Measurements from ENCODE around the gene USH2A.

USH2A gene

DNA sequence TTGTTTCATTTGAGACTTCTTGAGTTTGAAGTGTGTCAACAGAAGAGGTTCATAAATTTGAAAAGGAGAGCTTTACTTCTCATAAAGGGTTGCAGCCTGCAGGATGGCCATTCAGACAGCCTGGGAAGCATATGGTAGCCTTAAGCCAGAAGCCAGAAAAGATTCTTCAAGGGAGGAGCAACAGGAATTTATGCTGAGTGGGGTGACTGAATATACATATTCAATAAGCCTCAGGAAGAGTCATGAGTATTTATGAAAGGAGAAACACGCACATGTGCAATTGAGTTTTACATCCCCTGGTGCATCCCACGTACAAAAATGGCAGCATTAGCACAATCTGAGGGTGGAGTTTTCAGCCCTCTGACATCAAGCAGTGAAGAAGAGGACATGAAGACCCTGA is 565.9 kb downstream of the USH2A start:
- no peak for DNase-seq

DNA sequence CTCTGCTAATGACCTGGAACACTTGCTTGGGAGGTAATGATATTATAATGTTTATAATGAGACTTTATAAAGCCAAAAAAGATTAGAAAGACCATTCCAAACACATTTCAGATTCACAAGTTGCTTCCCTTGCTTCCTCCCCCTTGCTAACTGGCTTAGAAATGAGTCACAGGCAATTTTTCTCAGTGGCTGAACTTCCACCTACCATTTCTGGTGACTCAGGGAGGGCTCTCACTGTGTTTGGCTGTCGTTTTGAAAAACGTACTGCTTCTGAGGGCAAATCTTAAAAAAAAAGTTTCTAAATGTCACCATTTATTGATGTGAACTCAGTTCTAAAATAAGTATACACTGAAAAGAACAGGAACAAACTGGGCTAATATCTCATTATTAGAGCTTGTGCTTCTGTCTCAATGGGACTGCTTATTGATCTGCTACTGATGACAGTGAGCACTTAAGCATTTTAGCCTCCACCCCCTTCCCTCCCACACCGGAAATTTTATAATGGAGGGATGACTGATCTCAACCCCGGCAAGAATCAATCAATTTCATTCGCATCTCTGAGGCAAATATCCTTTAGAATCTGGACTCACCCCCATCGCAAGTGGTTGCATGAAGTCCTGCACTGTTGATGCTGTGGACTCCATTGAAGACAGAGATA is 577.9 kb downstream of the USH2A start:
- no peak for DNase-seq

DNA sequence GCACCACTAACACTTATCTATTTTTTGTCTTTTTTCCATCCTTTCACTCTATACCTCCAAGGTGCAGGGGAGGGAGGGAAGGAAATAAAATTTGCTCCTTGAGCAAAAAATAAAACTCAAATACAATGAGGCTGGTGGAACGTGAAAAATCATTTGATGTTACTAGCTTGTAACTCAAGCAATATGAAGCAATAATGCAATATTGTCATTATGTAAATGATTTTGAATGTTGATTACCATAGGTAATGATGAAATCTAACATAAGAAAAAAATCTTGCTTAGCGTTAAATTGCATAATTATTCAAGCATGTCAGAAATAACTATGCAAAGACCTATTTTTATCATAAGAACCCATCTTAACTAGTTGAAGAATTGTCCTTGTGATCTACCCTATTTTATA is 578.5 kb downstream of the USH2A start:
- DNase-seq: no peak

DNA sequence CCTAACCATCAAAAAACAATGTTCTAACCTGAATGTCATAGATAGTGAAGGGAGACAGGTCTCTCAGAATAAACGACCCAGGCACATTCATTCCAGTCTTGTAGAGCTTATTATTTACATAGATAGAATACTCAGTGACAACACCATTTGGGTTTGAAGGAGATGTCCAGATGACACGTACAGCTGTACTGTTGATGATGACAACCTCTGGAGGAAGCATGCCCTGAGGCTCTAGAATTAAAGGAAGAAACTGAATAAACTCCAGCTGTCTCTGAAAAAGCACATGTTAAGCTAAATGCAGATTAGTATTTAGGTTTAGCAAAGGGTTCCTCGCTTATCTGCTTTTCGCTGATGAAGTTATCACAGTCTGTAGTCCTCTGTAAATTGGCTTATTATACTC is 579.0 kb downstream of the USH2A start:
- DNase-seq: no peak

DNA sequence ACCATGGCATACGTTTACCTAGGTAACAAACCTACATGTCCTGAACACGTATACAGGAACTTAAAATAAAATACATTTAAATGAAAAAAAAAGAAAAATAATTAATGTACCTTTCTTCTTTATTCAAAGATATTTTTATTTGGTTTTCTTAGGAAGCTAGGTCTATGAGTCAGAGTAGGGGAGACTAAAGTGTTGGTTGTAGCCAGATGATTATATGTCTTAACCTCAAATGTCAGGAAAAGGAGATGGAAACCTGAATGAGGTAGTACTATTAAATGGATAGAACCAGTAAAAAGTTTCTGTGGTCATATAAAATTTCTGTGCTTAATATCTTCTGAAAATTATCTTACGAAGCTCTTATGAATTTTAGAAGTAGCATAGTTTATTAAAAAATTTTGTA is 580.3 kb downstream of the USH2A start:
- DNase-seq: no peak

DNA sequence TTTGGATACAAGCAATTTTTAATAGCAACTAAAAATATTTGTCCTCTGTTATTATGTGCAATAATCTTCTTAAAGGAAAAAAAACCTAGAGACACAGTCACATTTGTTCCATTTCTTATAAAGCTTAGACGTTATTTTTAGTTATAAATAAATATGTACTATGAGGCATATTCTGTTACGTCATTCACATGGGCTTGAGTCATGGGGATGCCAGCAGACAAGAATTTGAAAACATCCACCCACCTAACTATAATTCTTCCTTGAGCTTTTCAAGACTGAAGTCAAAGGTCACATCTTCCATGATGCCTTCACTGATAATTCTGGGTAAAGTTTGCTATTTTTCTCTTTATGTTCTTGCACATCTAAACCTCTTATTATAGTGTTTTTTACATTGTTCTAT is 587.3 kb downstream of the USH2A start:
- no peak for DNase-seq

DNA sequence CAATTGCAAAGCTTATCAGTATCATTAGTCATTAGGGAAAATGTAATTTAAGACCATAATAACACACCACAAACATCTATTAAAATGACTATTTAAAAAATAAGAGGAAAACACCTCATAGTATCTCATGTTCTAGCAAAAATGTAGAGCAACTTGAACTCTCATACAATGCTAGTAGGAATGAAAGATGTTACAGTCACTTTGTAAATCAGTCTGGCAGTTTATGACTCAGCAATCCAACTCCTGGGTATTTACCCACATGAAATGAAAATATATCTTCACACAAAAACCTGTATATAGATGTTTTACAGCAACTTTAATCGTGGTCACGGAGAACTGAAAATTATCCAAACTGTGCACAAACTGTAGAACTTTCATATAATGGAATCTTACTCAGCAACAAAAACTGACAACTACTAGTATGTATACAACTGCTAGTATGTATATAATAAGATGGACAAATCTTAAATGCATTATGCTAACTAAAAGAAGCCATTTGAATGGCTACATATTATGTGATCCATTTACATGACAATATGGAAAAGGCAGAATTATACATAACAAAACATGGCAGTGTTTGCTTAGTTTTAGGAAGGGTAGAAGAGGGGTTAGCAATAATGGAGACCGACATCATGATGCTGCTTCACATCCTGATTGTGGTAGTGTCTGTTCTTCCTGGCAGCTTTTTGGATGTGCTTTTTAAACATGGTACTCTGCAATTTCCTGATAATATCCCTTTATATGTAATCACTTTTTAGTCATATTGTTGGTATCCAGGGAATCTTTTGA is 589.1 kb downstream of the USH2A start:
- no peak for DNase-seq

DNA sequence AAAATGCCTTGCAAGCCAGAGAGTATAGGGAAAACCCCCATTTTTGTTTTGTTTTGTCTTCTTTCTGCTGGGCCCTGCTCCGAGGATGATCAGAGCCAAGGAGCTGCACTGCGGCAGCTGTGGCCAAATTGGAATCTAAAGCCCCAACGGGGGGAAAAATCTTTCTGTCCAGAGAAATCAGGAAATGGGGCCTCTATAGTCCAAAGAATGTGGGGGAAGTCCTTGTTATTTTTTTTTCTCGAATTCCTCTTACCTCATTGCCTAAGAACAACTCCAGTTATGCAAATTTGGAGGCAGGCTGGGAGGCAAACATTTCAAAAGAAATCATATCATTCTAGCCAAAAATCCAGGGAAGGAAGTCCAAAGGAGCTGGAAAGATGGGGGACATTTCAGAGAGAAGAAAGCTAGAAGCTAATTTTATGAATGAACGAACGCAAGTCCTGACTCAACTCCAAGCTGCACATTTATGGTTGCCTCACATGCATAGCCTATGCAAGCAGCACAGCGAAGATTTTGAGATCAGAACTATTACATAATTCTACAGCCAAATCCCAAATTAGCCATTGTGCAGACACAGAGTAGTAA is 592.9 kb downstream of the USH2A start:
- DNase-seq: no peak

DNA sequence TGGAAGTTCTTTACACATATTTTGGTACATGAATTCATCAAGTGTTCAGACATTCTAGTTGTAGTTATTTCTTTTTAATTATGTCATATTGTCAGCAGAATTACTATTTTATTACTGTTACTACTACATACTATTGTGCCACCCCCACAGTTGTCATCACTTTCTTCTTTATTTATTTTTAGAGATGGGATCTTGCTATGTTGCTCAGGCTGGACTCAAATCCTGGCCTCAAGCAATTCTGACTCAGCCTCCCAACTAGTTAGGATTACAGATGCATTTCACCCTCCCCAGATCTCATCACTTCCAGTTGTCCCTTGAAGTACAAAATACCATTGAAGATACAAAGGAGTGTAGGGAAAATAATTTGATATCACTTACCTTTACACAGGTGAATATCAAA is 598.2 kb downstream of the USH2A start:
- DNase-seq: no peak

DNA sequence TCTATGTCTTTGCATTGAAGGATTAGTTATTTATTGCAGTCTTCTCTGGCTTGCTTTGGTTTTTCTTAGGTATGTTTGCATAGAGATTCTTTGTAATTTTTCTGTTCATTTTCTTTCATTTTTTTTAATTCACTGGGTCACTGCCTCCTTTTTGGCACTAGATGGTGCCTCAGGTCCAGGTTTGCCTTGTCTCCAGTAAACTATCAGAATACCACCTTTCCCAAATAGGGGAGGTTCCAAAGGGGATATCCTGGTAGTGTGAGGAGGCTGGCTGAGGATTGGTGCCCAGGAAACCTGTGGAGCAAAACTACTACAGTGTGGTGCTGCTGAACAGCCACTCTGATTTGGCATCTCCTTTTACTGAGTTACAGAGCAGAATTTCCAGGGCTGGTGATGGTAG is 599.0 kb downstream of the USH2A start:
- DNase-seq: no peak

DNA sequence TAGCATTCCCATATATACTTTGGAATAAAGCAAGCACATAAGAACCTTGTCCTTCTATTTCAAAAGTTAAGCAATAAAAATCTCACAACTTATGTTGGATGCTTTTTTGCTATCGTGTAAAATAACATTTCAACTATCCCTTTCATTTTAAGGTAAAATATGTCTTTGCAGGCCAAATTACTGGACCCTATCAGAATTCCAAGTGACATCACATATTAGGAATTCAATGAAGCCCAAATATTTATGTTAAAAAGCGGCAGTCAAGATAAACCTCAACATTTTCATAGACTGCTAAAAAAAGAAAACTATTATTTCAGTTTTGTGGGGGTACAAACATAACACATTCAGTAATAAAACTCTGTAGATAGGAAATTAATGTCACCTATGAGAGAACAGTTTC is 604.1 kb downstream of the USH2A start:
- DNase-seq: no peak

DNA sequence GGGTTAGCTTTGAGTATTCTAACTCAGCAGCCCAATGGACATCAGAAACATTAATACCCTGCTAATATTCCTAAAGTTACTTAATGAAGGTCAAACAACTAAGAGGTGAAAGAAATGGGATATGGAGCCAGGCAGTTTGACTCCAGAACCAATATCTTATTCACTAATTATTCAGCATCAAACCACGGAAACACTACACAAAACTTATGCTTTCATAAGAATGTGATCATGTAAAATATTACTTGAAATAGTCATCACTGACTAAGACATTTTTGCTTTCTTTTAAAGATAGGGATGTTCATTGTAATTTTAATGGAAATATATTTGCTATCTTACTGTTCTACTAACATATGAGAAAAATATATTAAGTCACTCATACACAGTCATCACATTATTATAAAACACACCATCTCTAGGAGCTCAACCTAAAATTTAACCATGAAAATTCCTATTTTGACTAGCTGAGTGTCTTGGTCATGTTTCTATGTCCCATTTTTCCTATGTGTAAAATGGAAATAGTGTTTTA is 615.3 kb downstream of the USH2A start:
- no peak for DNase-seq

DNA sequence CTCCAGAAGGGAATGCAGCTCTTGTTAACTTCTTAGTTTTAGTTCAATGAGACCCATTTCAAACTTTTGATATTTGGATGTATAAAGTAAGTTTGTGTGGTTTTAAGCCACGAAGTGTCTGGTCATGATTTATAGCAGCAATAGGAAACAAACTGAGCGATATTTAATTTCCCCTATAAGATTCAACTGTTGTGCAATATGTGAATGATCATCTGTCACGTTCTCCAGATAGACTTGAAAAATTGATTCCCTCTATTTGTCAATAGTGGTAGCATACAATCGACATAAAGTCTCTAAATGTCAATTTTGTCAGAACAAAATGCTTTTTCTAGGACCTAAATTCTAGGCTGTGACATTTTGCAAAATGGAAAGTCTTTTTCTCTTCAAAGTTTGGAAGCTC is 616.0 kb downstream of the USH2A start:
- no peak for DNase-seq

DNA sequence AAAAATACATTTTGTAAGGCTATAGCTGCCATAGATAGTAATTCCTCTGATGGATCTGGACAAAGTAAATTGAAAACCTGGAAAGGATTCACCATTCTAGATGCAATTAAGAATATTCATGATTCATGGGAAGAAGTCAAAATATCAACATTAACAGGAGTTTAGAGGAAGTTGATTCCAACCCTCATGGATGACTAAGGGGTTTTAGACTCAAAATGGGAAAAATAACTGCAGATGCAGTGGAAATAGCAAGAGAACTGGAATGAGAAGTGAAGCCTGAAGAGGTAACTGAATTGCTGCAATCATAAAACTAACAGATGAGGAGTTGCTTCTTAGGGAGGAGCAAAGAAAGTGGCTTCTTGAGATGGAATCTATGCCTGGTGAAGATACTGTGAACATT is 625.4 kb downstream of the USH2A start:
- DNase-seq: no peak

DNA sequence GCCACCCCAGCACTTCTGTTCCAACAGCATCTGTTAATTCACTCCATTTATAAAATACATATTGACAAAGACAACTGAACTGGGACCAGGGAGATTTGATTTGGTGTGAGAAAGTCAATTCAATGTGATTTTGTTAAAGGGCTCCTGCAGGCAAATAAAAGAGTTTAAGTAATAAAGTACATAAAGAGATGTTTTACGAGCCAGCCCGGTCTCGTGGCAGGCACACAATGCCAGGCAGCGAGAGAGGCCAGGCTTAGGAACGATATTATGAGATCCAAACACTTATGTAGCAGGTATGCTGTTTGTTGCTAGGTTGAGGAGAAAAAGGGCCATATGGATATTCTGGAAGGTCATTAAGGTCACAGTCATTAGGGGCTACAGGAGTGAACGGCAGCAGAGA is 629.1 kb downstream of the USH2A start:
- DNase-seq: no peak

DNA sequence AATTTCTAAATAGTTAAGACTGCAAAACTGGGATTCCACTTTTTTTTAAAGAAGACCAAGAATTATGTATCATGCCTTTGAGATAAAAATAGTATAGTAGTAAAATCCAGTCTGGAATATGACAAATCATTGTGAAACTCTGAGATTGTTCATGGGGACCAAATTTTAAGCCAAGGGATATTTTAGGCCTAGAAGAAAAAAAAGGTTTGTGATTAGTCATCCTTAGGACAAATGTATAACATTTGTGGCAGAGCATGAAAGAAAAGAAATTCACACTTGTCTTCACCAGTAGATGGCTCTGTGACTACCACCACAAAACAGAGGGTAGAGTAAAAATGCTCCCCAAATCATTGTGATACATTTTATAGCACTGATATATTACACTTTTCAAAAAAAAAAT is 630.1 kb downstream of the USH2A start:
- no peak for DNase-seq

DNA sequence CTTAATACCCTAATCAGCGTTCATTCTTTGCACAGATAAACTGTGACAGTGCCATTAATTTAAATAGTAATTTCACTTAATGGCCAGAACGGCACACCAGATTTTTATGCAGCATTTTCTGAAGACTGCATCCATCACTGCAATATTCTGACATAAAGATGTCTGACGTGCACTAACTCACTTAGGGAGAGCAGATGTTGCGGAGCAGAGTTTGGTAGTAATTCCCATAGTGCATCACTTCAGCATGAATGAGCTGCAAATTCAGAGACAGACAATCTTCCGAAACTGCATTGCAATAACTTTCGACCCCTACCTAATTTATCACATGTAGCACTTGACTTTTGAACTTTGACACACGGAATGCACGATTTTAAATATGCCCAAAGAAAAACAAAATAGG is 630.8 kb downstream of the USH2A start:
- no peak for DNase-seq

DNA sequence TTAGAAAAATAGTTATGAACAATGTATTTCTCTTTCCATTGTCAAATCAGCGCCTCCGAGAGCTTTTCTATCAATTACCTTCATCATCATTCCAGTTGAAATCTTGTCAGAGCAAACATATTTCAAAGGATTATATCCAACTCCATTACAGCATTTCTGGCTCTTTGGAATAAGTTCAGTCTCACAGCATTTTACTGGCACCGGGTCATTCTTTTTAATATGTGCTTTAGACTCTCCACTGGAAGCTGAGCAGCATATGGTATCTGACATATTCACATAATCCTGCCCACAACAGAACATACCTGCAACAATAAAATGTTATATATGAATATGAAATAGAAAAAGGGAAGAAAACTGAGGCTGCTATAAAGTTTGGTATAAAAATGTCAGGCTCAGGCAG is 633.3 kb downstream of the USH2A start:
- no peak for DNase-seq

DNA sequence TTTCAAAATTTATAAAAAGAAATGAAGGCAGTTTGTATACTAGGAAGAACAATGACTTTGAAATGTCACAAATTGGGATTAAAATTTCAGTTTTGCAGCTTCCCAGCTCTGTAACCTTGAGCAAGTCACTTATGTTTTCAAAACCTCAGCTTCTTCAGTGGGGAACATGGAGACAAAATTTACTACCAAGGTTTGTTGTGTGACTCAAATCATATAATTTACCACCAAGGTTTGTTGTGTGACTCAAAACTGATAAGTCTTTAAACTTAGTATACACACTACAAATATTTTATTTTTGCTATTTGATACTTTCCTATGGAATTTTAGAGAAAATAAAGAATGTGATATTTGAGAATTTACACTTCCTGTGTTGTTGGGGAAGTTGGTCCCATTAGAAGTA is 636.3 kb downstream of the USH2A start:
- DNase-seq: no peak

DNA sequence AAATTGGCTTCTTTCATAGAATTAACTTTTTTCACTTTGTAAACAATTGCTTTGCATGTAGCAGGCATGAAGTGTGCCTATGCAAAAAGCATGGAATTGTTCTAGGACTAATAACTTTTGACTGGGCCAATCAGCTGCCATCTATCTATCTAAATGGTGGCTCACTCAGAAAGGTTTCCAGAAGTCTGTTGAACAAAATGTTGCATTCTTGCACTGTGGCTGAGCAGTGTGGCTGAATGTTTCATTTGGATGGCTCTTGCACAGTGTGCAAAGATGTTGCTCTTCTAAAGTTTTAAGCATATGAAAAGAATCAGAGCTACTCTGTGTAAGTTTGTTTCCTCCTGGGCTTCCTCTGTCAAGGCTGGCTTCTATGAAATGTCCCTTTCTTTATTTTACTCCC is 642.6 kb downstream of the USH2A start:
- no peak for DNase-seq

DNA sequence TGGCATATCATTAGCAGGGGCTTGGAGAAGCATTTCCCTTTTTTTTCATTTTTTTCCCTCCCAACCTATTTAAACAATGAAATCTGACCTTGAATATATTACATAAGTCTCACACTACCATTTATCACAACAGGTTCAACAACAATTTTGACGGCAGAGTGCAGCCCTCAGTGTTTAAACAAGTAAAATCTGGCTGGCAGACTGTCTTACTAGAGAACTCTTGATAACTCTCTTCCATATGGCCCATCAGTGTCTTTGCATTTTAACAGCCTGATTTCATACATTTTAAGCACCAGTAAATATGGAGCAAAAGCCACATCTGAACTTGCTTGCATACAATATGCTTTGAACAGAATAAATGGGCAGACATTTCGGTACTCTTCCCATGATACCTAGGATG is 643.1 kb downstream of the USH2A start:
- no peak for DNase-seq

DNA sequence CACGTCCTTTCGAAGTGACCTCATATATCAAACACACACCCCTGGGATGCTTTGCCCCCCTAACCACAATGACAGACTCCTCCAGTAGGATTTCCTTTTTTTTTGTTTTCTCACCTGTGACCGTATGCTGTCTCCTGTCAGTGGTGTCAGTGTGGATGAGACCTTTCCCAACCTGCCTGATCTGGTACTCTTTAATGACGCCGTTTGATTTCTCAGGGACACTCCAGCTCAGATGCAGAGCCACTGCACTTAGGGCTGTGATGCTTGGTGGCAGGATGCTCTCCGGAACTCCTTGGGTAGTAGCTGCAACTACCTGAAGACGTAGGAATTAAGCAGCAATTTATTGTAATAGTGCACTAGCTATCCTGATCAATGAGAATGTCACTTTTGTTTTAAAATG is 643.5 kb downstream of the USH2A start:
- no peak for DNase-seq

DNA sequence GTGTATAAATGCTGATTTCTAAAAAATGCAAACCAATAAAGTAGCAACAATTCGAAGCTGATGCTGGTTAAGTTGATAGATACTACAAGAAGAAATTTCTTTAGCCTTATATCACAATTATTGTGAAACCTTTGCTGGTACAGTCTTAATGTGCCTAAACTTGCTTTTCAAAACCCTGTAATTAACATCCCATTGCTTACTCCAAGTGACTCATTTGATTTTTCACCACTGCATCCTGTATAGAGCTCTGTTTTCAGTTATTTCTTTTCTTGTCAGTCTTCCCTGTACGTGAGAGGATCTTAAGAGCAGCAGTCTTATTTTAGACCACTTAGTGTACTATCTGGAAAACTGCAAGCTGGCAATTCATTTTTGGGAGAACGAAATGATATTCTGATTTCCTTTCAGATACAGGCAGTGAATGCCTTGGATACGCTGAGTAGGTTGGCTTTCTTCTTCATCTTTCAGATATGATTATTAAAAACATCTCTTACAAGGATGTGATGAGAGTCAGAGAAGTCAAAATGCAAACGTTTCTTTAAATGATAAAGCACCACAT is 645.8 kb downstream of the USH2A start:
- DNase-seq: no peak

DNA sequence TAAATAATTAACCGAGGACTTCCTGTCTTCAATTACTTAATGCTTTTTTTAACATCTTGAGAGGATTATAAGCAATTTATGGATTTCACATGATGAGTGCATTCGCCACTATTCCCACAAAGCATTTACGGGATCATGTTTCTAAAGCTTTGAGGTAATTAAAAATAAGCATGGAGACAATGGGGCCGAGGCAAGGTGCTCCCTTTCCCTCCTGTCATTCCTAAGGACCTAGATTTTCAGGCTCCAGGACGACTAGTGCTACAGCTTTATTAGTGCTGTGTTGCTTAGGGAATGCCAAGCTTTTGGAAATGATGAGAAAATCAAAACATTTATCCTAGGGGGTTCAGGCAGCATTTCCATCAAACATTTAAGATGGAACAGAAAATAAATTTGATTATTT is 646.9 kb downstream of the USH2A start:
- DNase-seq: no peak
